RKO (cell line): ENCODE results near the gene C2orf15.
A peak's percentile ranks its signal among the peaks of the same experiment; 100 is the strongest.
"Not testable (repeated sequence)": the region's sequence is repeated elsewhere in the genome, so short reads cannot be mapped to it uniquely, and the experiment has no call there.

Experiments used
- DNase-seq: peaks from one replicate; pipeline ENCODE4 v3.0.0-alpha.2; 2016; ENCODE audit warnings: low spot score

The C2orf15 gene

GRCh38 chr2:99166218-99166617, 24.7 kb downstream of the C2orf15 start:
- no peak for DNase-seq

GRCh38 chr2:99169534-99169933, 28.0 kb downstream of the C2orf15 start:
- DNase-seq: no peak

GRCh38 chr2:99171377-99172140, 30.1 kb downstream of the C2orf15 start:
- no peak for DNase-seq

- DNase-seq: peak; percentile 96
Measured at GRCh38 chr2:99180755-99181623, 39.5 kb downstream of the C2orf15 start, which contains the start of the genes MITD1 and MRPL30. Gene MITD1 (minus strand): TSS chr2:99181058. CDS start chr2:99180981, 77 bp downstream. Gene MRPL30 (plus strand): TSS chr2:99181184. CDS start chr2:99186204, 5,020 bp downstream.

GRCh38 chr2:99181624-99182000, 40.1 kb downstream of the C2orf15 start:
- DNase-seq: peak; percentile 65

GRCh38 chr2:99183025-99183424, 41.5 kb downstream of the C2orf15 start:
- no peak for DNase-seq

- no peak for DNase-seq
Measured at GRCh38 chr2:99184811-99185210, 43.3 kb downstream of the C2orf15 start.

GRCh38 chr2:99187011-99187410, 45.5 kb downstream of the C2orf15 start:
- DNase-seq: no peak

GRCh38 chr2:99188357-99188756, 46.9 kb downstream of the C2orf15 start:
- DNase-seq: no peak

GRCh38 chr2:99190548-99190947, 49.0 kb downstream of the C2orf15 start:
- DNase-seq: no peak

- DNase-seq: not testable (repeated sequence)
Measured at GRCh38 chr2:99192364-99192763, 50.9 kb downstream of the C2orf15 start.

GRCh38 chr2:99198103-99198841, 56.8 kb downstream of the C2orf15 start:
- DNase-seq: no peak

GRCh38 chr2:99200076-99200800, 58.7 kb downstream of the C2orf15 start:
- no peak for DNase-seq
